HEK293 (cell line): ENCODE measurements around the gene NPM3.

Source experiments
- CTCF ChIA-PET: fragments of 350-600 bp; formaldehyde crosslinking; extraction: SDS; loops from one replicate; lab custom pipeline; 2021; ENCODE audit warnings: antibody characterized with exemption; lab: Yijun Ruan, JAX
- POLR2A ChIA-PET: fragments of 300-600 bp; formaldehyde crosslinking; extraction: SDS; loops from one replicate; lab custom pipeline; 2020; ENCODE audit warnings: antibody characterized with exemption, inconsistent platforms; lab: Yijun Ruan, JAX
- H3K27ac ChIP-seq: fragments of 200-500 bp; sonication (Bioruptor generic); 2 replicates; pipeline ENCODE4 v1.5.1; 2014; ENCODE audit warnings: low read depth, low read length, control low read depth, inconsistent platforms; ENCODE audit errors: extremely low read depth
- H3K36me3 ChIP-seq, 2 experiments: fragments of 200-500 bp in 1 of 2; sonication (Bioruptor generic) in 1 of 2; 1 replicate in 1 of 2; 2 replicates in 1 of 2; pipeline ENCODE4 v1.5.1; 2014 to 2017; ENCODE audit warnings: inconsistent platforms in 2 of 2, low read length in 2 of 2; ENCODE audit not compliant: control insufficient read depth in 2 of 2, insufficient read depth in 1 of 2
- H3K4me1 ChIP-seq: fragments of 200-500 bp; sonication (Bioruptor generic); 2 replicates; pipeline ENCODE4 v1.5.1; 2014; ENCODE audit warnings: mild to moderate bottlenecking, low read length, inconsistent platforms; ENCODE audit not compliant: control insufficient read depth, insufficient read depth
- H3K4me3 ChIP-seq: 2 replicates; pipeline ENCODE4 v1.5.1; 2011; ENCODE audit warnings: low read depth, mild to moderate bottlenecking, control low read depth, low read length, moderate library complexity
- H3K9me3 ChIP-seq: fragments of 200-500 bp; sonication (Bioruptor generic); 2 replicates; pipeline ENCODE4 v1.5.1; 2014; ENCODE audit warnings: low read depth, low read length, inconsistent platforms; ENCODE audit not compliant: control insufficient read depth, insufficient read depth
- GLIS2 ChIP-seq: fragments of 450-650 bp; formaldehyde crosslinking; IDR thresholded peaks from 2 replicates; pipeline ENCODE4 v1.5.1; 2016; ENCODE audit warnings: missing biosample characterization, missing genetic modification characterization
- SETDB1 ChIP-seq: IDR thresholded peaks from one replicate; pipeline ENCODE4 v1.6.1; 2017; ENCODE audit warnings: mild to moderate bottlenecking, low read length, moderate library complexity, mixed read lengths; ENCODE audit not compliant: insufficient read length
- SP2 ChIP-seq: fragments of 450-650 bp; formaldehyde crosslinking; IDR thresholded peaks from 2 replicates; pipeline ENCODE4 v1.5.1; 2016; ENCODE audit warnings: missing biosample characterization, missing genetic modification characterization
- ZBTB26 ChIP-seq: fragments of 450-650 bp; formaldehyde crosslinking; optimal IDR thresholded peaks from 2 replicates; pipeline ENCODE3; 2016; ENCODE audit warnings: missing biosample characterization, mild to moderate bottlenecking, missing genetic modification characterization
- ZBTB48 ChIP-seq: fragments of 450-650 bp; formaldehyde crosslinking; IDR thresholded peaks from 2 replicates; pipeline ENCODE4 v1.5.1; 2016; ENCODE audit warnings: missing biosample characterization, missing genetic modification characterization
- ZBTB6 ChIP-seq: fragments of 450-650 bp; formaldehyde crosslinking; IDR thresholded peaks from 2 replicates; pipeline ENCODE4 v1.5.1; 2017; ENCODE audit warnings: missing biosample characterization, missing genetic modification characterization
- ZFHX2 ChIP-seq: fragments of 450-650 bp; formaldehyde crosslinking; conservative IDR thresholded peaks from 2 replicates; pipeline ENCODE4 v1.5.1; 2016; ENCODE audit warnings: missing biosample characterization, missing genetic modification characterization
- ZFP41 ChIP-seq: fragments of 450-650 bp; formaldehyde crosslinking; IDR thresholded peaks from 2 replicates; pipeline ENCODE4 v1.5.1; 2016; ENCODE audit warnings: missing biosample characterization, missing genetic modification characterization, borderline replicate concordance
- ZFP69B ChIP-seq: fragments of 450-650 bp; formaldehyde crosslinking; IDR thresholded peaks from 2 replicates; pipeline ENCODE4 v1.5.1; 2016; ENCODE audit warnings: missing biosample characterization, missing genetic modification characterization
- ZNF132 ChIP-seq: fragments of 450-650 bp; formaldehyde crosslinking; IDR thresholded peaks from 2 replicates; pipeline ENCODE4 v1.5.1; 2017; ENCODE audit warnings: missing biosample characterization, missing genetic modification characterization, borderline replicate concordance
- ZNF16 ChIP-seq: fragments of 450-650 bp; formaldehyde crosslinking; IDR thresholded peaks from 2 replicates; pipeline ENCODE4 v1.5.1; 2016; ENCODE audit warnings: low read depth, missing biosample characterization, missing genetic modification characterization
- ZNF18 ChIP-seq: fragments of 450-650 bp; formaldehyde crosslinking; IDR thresholded peaks from 2 replicates; pipeline ENCODE4 v1.5.1; 2016; ENCODE audit warnings: missing biosample characterization, missing genetic modification characterization
- ZNF184 ChIP-seq: fragments of 450-650 bp; IDR thresholded peaks from 2 replicates; pipeline ENCODE4 v1.5.1; 2018; ENCODE audit warnings: missing biosample characterization, mild to moderate bottlenecking, missing genetic modification characterization
- ZNF335 ChIP-seq: fragments of 450-650 bp; formaldehyde crosslinking; conservative IDR thresholded peaks from 2 replicates; pipeline ENCODE4 v1.5.1; 2016; ENCODE audit warnings: missing biosample characterization, missing genetic modification characterization
- ZNF391 ChIP-seq: fragments of 450-650 bp; formaldehyde crosslinking; IDR thresholded peaks from 2 replicates; pipeline ENCODE4 v1.5.1; 2016; ENCODE audit warnings: low read depth, missing biosample characterization, missing genetic modification characterization, borderline replicate concordance
- ZNF449 ChIP-seq: fragments of 450-650 bp; formaldehyde crosslinking; IDR thresholded peaks from 2 replicates; pipeline ENCODE4 v1.5.1; 2017; ENCODE audit warnings: missing biosample characterization, mild to moderate bottlenecking, missing genetic modification characterization, moderate library complexity
- ZNF514 ChIP-seq: fragments of 450-650 bp; formaldehyde crosslinking; IDR thresholded peaks from 2 replicates; pipeline ENCODE4 v1.5.1; 2016; ENCODE audit warnings: missing biosample characterization, missing genetic modification characterization
- ZNF558 ChIP-seq: fragments of 450-650 bp; formaldehyde crosslinking; IDR thresholded peaks from 2 replicates; pipeline ENCODE4 v1.5.1; 2016; ENCODE audit warnings: missing biosample characterization, missing genetic modification characterization
- ZNF560 ChIP-seq: fragments of 450-650 bp; formaldehyde crosslinking; IDR thresholded peaks from 2 replicates; pipeline ENCODE4 v1.5.1; 2017; ENCODE audit warnings: missing biosample characterization, missing genetic modification characterization, borderline replicate concordance
- ZNF777 ChIP-seq: fragments of 450-650 bp; formaldehyde crosslinking; IDR thresholded peaks from 2 replicates; pipeline ENCODE4 v1.5.1; 2017; ENCODE audit warnings: missing biosample characterization, missing genetic modification characterization, borderline replicate concordance
- TF ChIP-seq, protein P1 (sequence below): fragments of 450-650 bp; formaldehyde crosslinking; IDR thresholded peaks from 2 replicates; pipeline ENCODE4 v1.5.1; 2017; ENCODE audit warnings: missing biosample characterization, missing genetic modification characterization

The NPM3 gene

GRCh38 chr10:101748496-101748895, 34.8 kb downstream of the NPM3 start:
- no peak overlapping the region for H3K4me3 ChIP-seq
- no peaks in the 10 kb centered on the region for H3K9me3 ChIP-seq
- H3K36me3 ChIP-seq: no peaks in the 10 kb centered on the region
- no peaks in the 10 kb centered on the region; the same call in 1 of the 2 replicates for H3K4me1 ChIP-seq
- TF ChIP-seq ZFHX2 (no peak), ZNF391 (tag by site-specific recombination) (no peak)
- POLR2A ChIA-PET: no interaction called here
- CTCF ChIA-PET: interaction anchor here (0.7 to 1.7 kb wide), 2 partner anchors 33 to 653 kb away, joined by 4 to 5 read pairs; no protein-coding TSS in a partner anchor
- no peak overlapping the region for H3K27ac ChIP-seq

DNA sequence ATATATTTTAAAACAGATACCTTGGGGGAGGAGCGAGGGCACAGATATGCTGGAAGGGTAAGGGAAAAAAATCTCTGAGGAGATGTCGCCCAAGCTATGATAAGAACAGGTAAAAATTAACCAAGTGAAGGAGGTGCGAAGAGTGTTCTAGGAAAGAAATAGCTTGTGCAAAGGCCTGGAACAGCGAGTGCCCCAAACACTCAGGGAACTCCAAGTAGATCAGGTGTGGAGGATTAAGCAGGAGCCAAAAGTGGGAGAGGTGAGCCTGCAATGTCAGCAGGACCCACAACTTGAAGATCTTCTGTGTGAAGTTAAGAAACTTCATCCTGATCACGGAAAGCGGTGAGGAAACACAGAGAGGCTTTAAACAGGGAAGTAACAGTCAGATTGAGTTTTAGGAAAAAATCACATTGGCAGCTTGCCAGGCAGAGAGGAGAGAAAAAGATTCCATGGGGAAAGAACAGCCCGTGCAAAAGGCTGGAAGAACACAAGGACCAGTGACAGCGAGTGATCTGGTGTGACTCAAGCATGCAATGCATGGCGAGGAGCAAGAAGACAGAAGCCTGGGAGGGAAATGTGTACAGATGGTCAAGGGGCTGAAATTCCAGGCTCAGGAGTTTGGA, 38.1 kb downstream of the NPM3 start:
- Histone ChIP-seq H3K9me3 (no peaks in the 10 kb centered on the region), H3K4me1 (no peaks in the 10 kb centered on the region; the same call in 1 of the 2 replicates), H3K4me3 (no peak overlapping the region), H3K36me3 (no peaks in the 10 kb centered on the region), H3K27ac (no peak overlapping the region)
- no peak for TF ChIP-seq ZNF777
- TF ChIP-seq ZBTB26 (tag by site-specific recombination): no peak
- no peak for TF ChIP-seq ZNF449 (tag by site-specific recombination)
- TF ChIP-seq ZNF16: no peak
- TF ChIP-seq ZNF132 (tag by site-specific recombination): no peak
- TF ChIP-seq ZBTB48 (tag by site-specific recombination): no peak
- TF ChIP-seq, protein P1, sequence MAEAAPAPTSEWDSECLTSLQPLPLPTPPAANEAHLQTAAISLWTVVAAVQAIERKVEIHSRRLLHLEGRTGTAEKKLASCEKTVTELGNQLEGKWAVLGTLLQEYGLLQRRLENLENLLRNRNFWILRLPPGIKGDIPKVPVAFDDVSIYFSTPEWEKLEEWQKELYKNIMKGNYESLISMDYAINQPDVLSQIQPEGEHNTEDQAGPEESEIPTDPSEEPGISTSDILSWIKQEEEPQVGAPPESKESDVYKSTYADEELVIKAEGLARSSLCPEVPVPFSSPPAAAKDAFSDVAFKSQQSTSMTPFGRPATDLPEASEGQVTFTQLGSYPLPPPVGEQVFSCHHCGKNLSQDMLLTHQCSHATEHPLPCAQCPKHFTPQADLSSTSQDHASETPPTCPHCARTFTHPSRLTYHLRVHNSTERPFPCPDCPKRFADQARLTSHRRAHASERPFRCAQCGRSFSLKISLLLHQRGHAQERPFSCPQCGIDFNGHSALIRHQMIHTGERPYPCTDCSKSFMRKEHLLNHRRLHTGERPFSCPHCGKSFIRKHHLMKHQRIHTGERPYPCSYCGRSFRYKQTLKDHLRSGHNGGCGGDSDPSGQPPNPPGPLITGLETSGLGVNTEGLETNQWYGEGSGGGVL (tag by site-specific recombination): no peak
- CTCF ChIA-PET: interaction anchor here (1.5 kb wide), 1 partner anchor 36 kb away, joined by 6 read pairs; no protein-coding TSS in a partner anchor
- POLR2A ChIA-PET: no interaction called here

DNA sequence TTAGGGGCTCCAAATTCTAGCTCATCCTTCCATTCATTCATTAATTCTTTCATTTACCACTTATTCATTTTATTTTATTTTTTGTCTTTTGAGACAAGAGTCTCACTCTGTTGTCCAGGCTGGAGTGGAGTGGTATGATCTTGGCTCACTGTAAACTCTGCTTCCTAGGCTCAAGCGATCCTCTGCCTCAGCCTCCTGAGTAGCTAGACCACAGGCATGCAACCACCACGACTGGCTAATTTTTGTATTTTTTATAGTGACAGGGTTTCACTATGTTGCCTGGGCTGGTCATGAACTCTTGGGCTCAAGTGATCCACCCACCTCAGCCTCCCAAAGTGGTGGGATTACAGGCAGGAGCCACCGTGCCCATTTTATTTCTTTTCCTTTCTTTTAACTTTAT, 39.0 kb downstream of the NPM3 start:
- ChIA-PET CTCF (interaction anchor here (0.6 to 0.8 kb wide), 2 partner anchors 54 to 142 kb away, joined by 3 read pairs; no protein-coding TSS in a partner anchor), POLR2A (no interaction called here)
- H3K27ac ChIP-seq: no peak overlapping the region
- TF ChIP-seq GLIS2: no peak
- TF ChIP-seq ZBTB26 (tag by site-specific recombination): no peak
- no peak for TF ChIP-seq ZNF18
- TF ChIP-seq ZNF560 (tag by site-specific recombination): no peak
- no peak for TF ChIP-seq ZFP69B
- no peak for TF ChIP-seq ZFHX2
- no peak for TF ChIP-seq ZFP41 (tag by site-specific recombination)
- no peak for TF ChIP-seq ZNF777
- TF ChIP-seq ZNF184: no peak
- TF ChIP-seq ZNF514 (tag by site-specific recombination): no peak
- TF ChIP-seq ZNF335 (tag by site-specific recombination): no peak
- TF ChIP-seq ZNF558: no peak
- TF ChIP-seq ZBTB6 (tag by site-specific recombination): no peak
- no peak for TF ChIP-seq SETDB1
- TF ChIP-seq SP2 (tag by site-specific recombination): no peak

More for the DNA sequence above, 39.0 kb downstream of the NPM3 start:
- no peak overlapping the region for H3K4me3 ChIP-seq
- H3K4me1 ChIP-seq: no peaks in the 10 kb centered on the region; the same call in 1 of the 2 replicates
- H3K36me3 ChIP-seq: no peaks in the 10 kb centered on the region
- no peaks in the 10 kb centered on the region for H3K9me3 ChIP-seq
